HEK293 (cell line): Measurements from ENCODE around the gene SAP25.

Source experiments
- SP2 ChIP-seq: fragments of 450-650 bp; formaldehyde crosslinking; IDR thresholded peaks from 2 replicates; pipeline ENCODE4 v1.5.1; 2016; ENCODE audit warnings: missing biosample characterization, missing genetic modification characterization
- YY1 ChIP-seq: fragments of 450-650 bp; formaldehyde crosslinking; IDR thresholded peaks from 2 replicates; pipeline ENCODE4 v1.5.1; 2018; ENCODE audit warnings: missing biosample characterization, missing genetic modification characterization
- ZBTB1 ChIP-seq: fragments of 450-650 bp; formaldehyde crosslinking; IDR thresholded peaks from 2 replicates; pipeline ENCODE4 v1.5.1; 2016; ENCODE audit warnings: missing biosample characterization, missing genetic modification characterization
- ZBTB7A ChIP-seq: fragments of 450-650 bp; formaldehyde crosslinking; IDR thresholded peaks from 2 replicates; pipeline ENCODE4 v1.5.1; 2016; ENCODE audit warnings: low read depth, missing biosample characterization, missing genetic modification characterization
- ZNF423 ChIP-seq: fragments of 450-650 bp; formaldehyde crosslinking; IDR thresholded peaks from 2 replicates; pipeline ENCODE4 v1.5.1; 2016; ENCODE audit warnings: missing biosample characterization, missing genetic modification characterization
- ZNF530 ChIP-seq: fragments of 450-650 bp; formaldehyde crosslinking; IDR thresholded peaks from 2 replicates; pipeline ENCODE4 v1.5.1; 2016; ENCODE audit warnings: low read depth, missing biosample characterization, missing genetic modification characterization
- ZNF561 ChIP-seq: fragments of 450-650 bp; IDR thresholded peaks from 2 replicates; pipeline ENCODE4 v1.5.1; 2018; ENCODE audit warnings: missing biosample characterization, missing genetic modification characterization, borderline replicate concordance
- ZNF664 ChIP-seq: fragments of 450-650 bp; formaldehyde crosslinking; IDR thresholded peaks from 2 replicates; pipeline ENCODE4 v1.5.1; 2016; ENCODE audit warnings: missing biosample characterization, missing genetic modification characterization
- TF ChIP-seq, protein P1 (sequence below): fragments of 450-650 bp; formaldehyde crosslinking; IDR thresholded peaks from 2 replicates; pipeline ENCODE4 v1.5.1; 2016; ENCODE audit warnings: missing biosample characterization, missing genetic modification characterization
- TF ChIP-seq, protein P2 (sequence below): fragments of 450-650 bp; formaldehyde crosslinking; IDR thresholded peaks from 2 replicates; pipeline ENCODE4 v1.5.1; 2016; ENCODE audit warnings: missing biosample characterization, missing genetic modification characterization
- TF ChIP-seq, protein P3 (sequence below): fragments of 450-650 bp; formaldehyde crosslinking; IDR thresholded peaks from 2 replicates; pipeline ENCODE4; 2016; ENCODE audit warnings: missing biosample characterization, missing genetic modification characterization
- TF ChIP-seq, protein P4 (sequence below): fragments of 450-650 bp; formaldehyde crosslinking; IDR thresholded peaks from 2 replicates; pipeline ENCODE4 v1.5.1; 2016; ENCODE audit warnings: missing biosample characterization, missing genetic modification characterization
- TF ChIP-seq, protein P5 (sequence below): fragments of 450-650 bp; IDR thresholded peaks from 2 replicates; pipeline ENCODE4 v1.5.1; 2018; ENCODE audit warnings: missing biosample characterization, mild to moderate bottlenecking, missing genetic modification characterization

DNA sequence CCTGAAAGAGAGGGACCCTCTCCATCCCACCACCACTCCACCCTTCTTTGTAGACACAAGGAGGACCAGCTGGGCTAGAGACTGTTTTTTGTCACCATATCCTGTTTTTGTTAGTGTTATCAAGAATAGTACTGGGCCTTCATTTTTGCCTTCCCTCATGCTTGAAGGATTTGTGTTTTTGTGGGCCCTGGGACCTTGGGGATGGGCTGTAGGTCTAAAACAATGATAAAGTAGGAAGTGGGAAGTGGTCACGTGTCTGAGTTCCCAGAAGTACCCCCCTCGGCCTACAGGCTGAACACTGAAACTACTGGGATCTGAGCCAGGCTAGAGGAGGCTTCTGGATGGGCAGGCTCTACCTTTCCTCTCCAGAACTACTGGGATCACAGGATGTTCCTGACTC lies 25.8 kb downstream of the SAP25 start:
- TF ChIP-seq SP2 (tag by site-specific recombination) (no peak), ZNF561 (tag by site-specific recombination) (no peak), YY1 (tag by site-specific recombination) (no peak), ZBTB1 (tag by site-specific recombination) (no peak), ZNF423 (no peak), ZNF664 (tag by site-specific recombination) (no peak), ZBTB7A (no peak), ZNF530 (no peak)
- TF ChIP-seq, protein P1, sequence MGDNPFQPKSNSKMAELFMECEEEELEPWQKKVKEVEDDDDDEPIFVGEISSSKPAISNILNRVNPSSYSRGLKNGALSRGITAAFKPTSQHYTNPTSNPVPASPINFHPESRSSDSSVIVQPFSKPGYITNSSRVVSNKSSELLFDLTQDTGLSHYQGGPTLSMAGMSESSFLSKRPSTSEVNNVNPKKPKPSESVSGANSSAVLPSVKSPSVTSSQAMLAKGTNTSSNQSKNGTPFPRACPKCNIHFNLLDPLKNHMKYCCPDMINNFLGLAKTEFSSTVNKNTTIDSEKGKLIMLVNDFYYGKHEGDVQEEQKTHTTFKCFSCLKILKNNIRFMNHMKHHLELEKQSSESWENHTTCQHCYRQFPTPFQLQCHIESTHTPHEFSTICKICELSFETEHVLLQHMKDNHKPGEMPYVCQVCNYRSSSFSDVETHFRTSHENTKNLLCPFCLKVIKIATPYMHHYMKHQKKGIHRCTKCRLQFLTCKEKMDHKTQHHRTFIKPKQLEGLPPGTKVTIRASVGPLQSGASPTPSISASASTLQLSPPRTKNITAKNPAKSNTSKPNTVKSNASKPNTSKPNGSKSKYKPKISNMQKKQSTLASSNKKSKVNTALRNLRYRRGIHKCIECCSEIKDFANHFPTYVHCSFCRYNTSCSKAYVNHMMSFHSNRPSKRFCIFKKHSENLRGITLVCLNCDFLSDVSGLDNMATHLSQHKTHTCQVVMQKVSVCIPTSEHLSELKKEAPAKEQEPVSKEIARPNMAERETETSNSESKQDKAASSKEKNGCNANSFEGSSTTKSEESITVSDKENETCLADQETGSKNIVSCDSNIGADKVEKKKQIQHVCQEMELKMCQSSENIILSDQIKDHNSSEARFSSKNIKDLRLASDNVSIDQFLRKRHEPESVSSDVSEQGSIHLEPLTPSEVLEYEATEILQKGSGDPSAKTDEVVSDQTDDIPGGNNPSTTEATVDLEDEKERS (tag by site-specific recombination), result no peak
- TF ChIP-seq, protein P2, sequence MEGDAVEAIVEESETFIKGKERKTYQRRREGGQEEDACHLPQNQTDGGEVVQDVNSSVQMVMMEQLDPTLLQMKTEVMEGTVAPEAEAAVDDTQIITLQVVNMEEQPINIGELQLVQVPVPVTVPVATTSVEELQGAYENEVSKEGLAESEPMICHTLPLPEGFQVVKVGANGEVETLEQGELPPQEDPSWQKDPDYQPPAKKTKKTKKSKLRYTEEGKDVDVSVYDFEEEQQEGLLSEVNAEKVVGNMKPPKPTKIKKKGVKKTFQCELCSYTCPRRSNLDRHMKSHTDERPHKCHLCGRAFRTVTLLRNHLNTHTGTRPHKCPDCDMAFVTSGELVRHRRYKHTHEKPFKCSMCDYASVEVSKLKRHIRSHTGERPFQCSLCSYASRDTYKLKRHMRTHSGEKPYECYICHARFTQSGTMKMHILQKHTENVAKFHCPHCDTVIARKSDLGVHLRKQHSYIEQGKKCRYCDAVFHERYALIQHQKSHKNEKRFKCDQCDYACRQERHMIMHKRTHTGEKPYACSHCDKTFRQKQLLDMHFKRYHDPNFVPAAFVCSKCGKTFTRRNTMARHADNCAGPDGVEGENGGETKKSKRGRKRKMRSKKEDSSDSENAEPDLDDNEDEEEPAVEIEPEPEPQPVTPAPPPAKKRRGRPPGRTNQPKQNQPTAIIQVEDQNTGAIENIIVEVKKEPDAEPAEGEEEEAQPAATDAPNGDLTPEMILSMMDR (tag by site-specific recombination), result no peak
- TF ChIP-seq, protein P3, sequence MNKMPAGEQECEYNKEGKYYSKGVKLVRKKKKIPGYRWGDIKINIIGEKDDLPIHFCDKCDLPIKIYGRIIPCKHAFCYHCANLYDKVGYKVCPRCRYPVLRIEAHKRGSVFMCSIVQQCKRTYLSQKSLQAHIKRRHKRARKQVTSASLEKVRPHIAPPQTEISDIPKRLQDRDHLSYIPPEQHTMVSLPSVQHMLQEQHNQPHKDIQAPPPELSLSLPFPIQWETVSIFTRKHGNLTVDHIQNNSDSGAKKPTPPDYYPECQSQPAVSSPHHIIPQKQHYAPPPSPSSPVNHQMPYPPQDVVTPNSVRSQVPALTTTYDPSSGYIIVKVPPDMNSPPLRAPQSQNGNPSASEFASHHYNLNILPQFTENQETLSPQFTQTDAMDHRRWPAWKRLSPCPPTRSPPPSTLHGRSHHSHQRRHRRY (tag by site-specific recombination), result no peak
- TF ChIP-seq, protein P4, sequence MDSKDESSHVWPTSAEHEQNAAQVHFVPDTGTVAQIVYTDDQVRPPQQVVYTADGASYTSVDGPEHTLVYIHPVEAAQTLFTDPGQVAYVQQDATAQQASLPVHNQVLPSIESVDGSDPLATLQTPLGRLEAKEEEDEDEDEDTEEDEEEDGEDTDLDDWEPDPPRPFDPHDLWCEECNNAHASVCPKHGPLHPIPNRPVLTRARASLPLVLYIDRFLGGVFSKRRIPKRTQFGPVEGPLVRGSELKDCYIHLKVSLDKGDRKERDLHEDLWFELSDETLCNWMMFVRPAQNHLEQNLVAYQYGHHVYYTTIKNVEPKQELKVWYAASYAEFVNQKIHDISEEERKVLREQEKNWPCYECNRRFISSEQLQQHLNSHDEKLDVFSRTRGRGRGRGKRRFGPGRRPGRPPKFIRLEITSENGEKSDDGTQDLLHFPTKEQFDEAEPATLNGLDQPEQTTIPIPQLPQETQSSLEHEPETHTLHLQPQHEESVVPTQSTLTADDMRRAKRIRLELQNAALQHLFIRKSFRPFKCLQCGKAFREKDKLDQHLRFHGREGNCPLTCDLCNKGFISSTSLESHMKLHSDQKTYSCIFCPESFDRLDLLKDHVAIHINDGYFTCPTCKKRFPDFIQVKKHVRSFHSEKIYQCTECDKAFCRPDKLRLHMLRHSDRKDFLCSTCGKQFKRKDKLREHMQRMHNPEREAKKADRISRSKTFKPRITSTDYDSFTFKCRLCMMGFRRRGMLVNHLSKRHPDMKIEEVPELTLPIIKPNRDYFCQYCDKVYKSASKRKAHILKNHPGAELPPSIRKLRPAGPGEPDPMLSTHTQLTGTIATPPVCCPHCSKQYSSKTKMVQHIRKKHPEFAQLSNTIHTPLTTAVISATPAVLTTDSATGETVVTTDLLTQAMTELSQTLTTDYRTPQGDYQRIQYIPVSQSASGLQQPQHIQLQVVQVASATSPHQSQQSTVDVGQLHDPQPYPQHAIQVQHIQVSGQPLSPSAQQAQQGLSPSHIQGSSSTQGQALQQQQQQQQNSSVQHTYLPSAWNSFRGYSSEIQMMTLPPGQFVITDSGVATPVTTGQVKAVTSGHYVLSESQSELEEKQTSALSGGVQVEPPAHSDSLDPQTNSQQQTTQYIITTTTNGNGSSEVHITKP (tag by site-specific recombination), result no peak
- TF ChIP-seq, protein P5, sequence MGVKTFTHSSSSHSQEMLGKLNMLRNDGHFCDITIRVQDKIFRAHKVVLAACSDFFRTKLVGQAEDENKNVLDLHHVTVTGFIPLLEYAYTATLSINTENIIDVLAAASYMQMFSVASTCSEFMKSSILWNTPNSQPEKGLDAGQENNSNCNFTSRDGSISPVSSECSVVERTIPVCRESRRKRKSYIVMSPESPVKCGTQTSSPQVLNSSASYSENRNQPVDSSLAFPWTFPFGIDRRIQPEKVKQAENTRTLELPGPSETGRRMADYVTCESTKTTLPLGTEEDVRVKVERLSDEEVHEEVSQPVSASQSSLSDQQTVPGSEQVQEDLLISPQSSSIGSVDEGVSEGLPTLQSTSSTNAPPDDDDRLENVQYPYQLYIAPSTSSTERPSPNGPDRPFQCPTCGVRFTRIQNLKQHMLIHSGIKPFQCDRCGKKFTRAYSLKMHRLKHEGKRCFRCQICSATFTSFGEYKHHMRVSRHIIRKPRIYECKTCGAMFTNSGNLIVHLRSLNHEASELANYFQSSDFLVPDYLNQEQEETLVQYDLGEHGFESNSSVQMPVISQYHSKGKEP (tag by site-specific recombination), result no peak
